Dedifferentiated amniotic fluid mesenchymal stem cell (primary cell): ENCODE results near the gene SMAP1.

Experiments
- DNase-seq: peaks from one replicate; pipeline ENCODE4 v3.0.0-alpha.2; 2016; ENCODE audit errors: extremely low spot score

SMAP1 gene

GRCh38 chr6:70894001-70894400 lies 226.3 kb downstream of the SMAP1 start:
- DNase-seq, result no peak

- no peak for DNase-seq
These were observed 232.4 kb downstream of the SMAP1 start for GRCh38 chr6:70900047-70900446.

- DNase-seq, result no peak
These were observed 233.6 kb downstream of the SMAP1 start for GRCh38 chr6:70901324-70901723.

GRCh38 chr6:70903665-70904452 lies 236.2 kb downstream of the SMAP1 start:
- DNase-seq, result no peak

GRCh38 chr6:70905742-70906141 lies 238.1 kb downstream of the SMAP1 start:
- DNase-seq, result no peak
